AG04450 (cell line): ENCODE data around the gene BID. TPM values are rescaled to one million over a fixed set of nuclear protein-coding genes. Genes with fewer than 3 reads are reported as not detected.

Experiments used
- CTCF ChIA-PET: fragments of 300-600, 350-600 bp; formaldehyde crosslinking; extraction: SDS; loops from one replicate; lab custom pipeline; 2022; ENCODE audit warnings: antibody characterized with exemption, inconsistent platforms; lab: Charles Lee
- POLR2A ChIA-PET: fragments of 350-600 bp; formaldehyde crosslinking; extraction: SDS; loops from one replicate; lab custom pipeline; 2021; ENCODE audit warnings: antibody characterized with exemption, inconsistent platforms; lab: Yijun Ruan, JAX
- DNase-seq: peaks from one replicate; pipeline ENCODE4 v3.0.0-alpha.2; 2011; ENCODE audit warnings: low read depth, low spot score
- H3K27ac ChIP-seq: one replicate; pipeline ENCODE4 v1.5.1; 2012; ENCODE audit warnings: low read depth, low read length, control low read depth
- H3K27me3 ChIP-seq: one replicate; pipeline ENCODE4 v1.6.0; 2012; ENCODE audit warnings: low read length; ENCODE audit not compliant: control insufficient read depth, insufficient read depth
- H3K4me3 ChIP-seq: 2 replicates; pipeline ENCODE4 v1.5.1; 2011; ENCODE audit warnings: mild to moderate bottlenecking, low read depth, low read length, control low read depth
- H3K9me3 ChIP-seq: 2 replicates; pipeline ENCODE4 v1.5.1; 2012; ENCODE audit warnings: low read length; ENCODE audit not compliant: control insufficient read depth, insufficient read depth
- CTCF ChIP-seq: IDR thresholded peaks from 2 replicates; pipeline ENCODE4 v1.5.1; 2011; ENCODE audit warnings: low read depth, low read length, control low read depth, inconsistent platforms
- polyA plus RNA-seq: library from polyadenylated mRNA; depleted of rRNA; stranded (reverse); fragments of >200 nt; gene quantifications from 2 replicates; pipeline ENCODE4 v1.2.3, GENCODE V29; 2011

BID gene
- polyA plus RNA-seq, 1 experiment, result 65.3 TPM

GRCh38 chr22:17780116-17780740, 6.0 kb upstream of the BID start:
- Histone ChIP-seq H3K4me3 (no peak overlapping the region), H3K27ac (no peak overlapping the region), H3K9me3 (peaks cover 5% of the 10 kb centered on the region; the same call in 1 of the 2 replicates), H3K27me3 (no peaks in the 10 kb centered on the region)
- DNase-seq, result no peak
- TF ChIP-seq CTCF, result no peak
- ChIA-PET CTCF (no interaction called here), POLR2A (no interaction called here)

GRCh38 chr22:17779286-17780115, 5.2 kb upstream of the BID start:
- Histone ChIP-seq H3K9me3 (peaks cover 5% of the 10 kb centered on the region; the same call in 1 of the 2 replicates), H3K27me3 (no peaks in the 10 kb centered on the region), H3K27ac (no peak overlapping the region), H3K4me3 (no peak overlapping the region)
- CTCF ChIA-PET, result interaction anchor here (0.7 kb wide), 2 partner anchors 37 to 221 kb away, joined by 3 to 5 read pairs; no protein-coding TSS in a partner anchor
- no peak for DNase-seq
- no peak for TF ChIP-seq CTCF
- POLR2A ChIA-PET, result no interaction called here

- H3K27ac ChIP-seq, result no peak overlapping the region
- H3K27me3 ChIP-seq, result no peaks in the 10 kb centered on the region
- ChIA-PET CTCF (interaction anchor here (0.7 kb wide), 1 partner anchor 36 kb away, joined by 5 read pairs; no protein-coding TSS in a partner anchor), POLR2A (no interaction called here)
- no peak for TF ChIP-seq CTCF
- DNase-seq, result no peak
- H3K9me3 ChIP-seq, result peaks cover 5% of the 10 kb centered on the region; the same call in 1 of the 2 replicates
- H3K4me3 ChIP-seq, result no peak overlapping the region
Measured at GRCh38 chr22:17778412-17778976, 4.2 kb upstream of the BID start.

GRCh38 chr22:17777717-17778044, 3.4 kb upstream of the BID start:
- Histone ChIP-seq H3K4me3 (no peak overlapping the region), H3K9me3 (peaks cover 5% of the 10 kb centered on the region; the same call in 1 of the 2 replicates), H3K27me3 (no peaks in the 10 kb centered on the region), H3K27ac (no peak overlapping the region)
- ChIA-PET CTCF (no interaction called here), POLR2A (no interaction called here)
- TF ChIP-seq CTCF, result no peak
- DNase-seq, result no peak
